GM12892 (cell line): ENCODE measurements around the gene ARID3B.

Source experiments
- DNase-seq: peaks from one replicate; pipeline ENCODE4 v3.0.0; 2011; ENCODE audit not compliant: insufficient read length
- FAIRE-seq: peaks from 2 replicates; lab custom pipeline; 2011; peaks lifted over from hg19 to GRCh38; lab: Jason Lieb, UNC
- POLR2A ChIP-seq: IDR thresholded peaks from 2 replicates; pipeline ENCODE4 v1.6.1; 2011; ENCODE audit warnings: low read depth, low read length, control low read depth
- POLR2AphosphoS5 ChIP-seq: IDR thresholded peaks from 2 replicates; pipeline ENCODE4 v1.6.1; 2011; ENCODE audit warnings: low read depth, low read length, control low read depth
- TAF1 ChIP-seq: IDR thresholded peaks from 2 replicates; pipeline ENCODE4 v1.6.1; 2011; ENCODE audit warnings: low read depth, mild to moderate bottlenecking, control low read depth, low read length, borderline replicate concordance

ARID3B gene

GRCh38 chr15:74630284-74631086 is 89.5 kb downstream of the ARID3B start:
- TF ChIP-seq POLR2A: no peak; the same call in 1 of the 2 replicates
- peak; percentile 69 for TF ChIP-seq POLR2AphosphoS5
- DNase-seq (no peak), FAIRE-seq (no peak)

GRCh38 chr15:74631087-74631385 is 90.0 kb downstream of the ARID3B start:
- DNase-seq (no peak), FAIRE-seq (no peak)
- TF ChIP-seq TAF1 (no peak), POLR2AphosphoS5 (no peak), POLR2A (no peak; the same call in 1 of the 2 replicates)

DNA sequence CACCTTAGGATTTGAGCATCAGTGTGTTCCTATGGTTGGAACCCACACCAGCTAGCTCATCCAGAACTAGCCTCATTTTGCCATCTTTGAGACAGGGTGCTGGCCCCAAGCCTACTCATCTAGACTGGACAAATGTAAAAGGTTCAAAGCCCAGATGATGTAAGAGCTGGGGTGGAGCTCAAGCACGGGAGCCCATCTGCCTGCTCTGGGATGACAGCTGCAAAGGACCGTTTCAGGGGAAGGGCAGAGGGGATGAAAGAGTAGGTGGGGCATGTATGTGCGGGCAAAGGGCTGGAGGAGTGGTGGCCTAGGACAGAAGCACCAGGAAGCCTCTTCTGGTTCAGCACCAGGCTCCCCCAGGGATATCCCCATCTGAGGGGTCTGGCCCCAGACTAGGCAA is 90.4 kb downstream of the ARID3B start:
- DNase-seq: no peak
- no peak for FAIRE-seq
- TF ChIP-seq POLR2AphosphoS5 (no peak), TAF1 (no peak), POLR2A (no peak)

- FAIRE-seq: peak; percentile 93
- peak; percentile 73 for DNase-seq
- TF ChIP-seq POLR2A: no peak
- no peak for TF ChIP-seq TAF1
- TF ChIP-seq POLR2AphosphoS5: no peak
Observed at GRCh38 chr15:74631935-74632560, 91.0 kb downstream of the ARID3B start.

GRCh38 chr15:74632601-74633000 is 91.6 kb downstream of the ARID3B start:
- DNase-seq: no peak
- TF ChIP-seq POLR2A (no peak), TAF1 (no peak), POLR2AphosphoS5 (no peak)
- no peak for FAIRE-seq

DNA sequence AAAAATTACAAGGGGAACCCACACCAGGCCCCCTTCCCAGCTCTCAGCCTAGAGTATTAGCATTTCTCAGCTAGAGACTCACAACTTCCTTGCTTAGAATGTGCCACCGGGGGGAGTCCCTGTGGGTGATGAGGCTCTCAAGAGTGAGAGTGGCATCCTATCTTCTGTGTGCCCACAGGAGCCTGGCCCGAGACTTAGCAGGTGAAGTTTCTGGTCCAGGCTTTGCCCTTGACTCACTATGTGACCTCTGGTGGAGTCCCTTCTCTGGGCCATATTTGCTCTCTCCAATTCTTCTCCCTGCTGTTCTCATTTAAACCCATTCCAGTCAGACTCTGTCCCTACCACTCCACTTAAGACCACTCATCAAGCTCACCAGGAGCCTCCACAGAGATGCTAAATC is 92.8 kb downstream of the ARID3B start:
- no peak for TF ChIP-seq POLR2A
- FAIRE-seq (no peak), DNase-seq (no peak)

DNA sequence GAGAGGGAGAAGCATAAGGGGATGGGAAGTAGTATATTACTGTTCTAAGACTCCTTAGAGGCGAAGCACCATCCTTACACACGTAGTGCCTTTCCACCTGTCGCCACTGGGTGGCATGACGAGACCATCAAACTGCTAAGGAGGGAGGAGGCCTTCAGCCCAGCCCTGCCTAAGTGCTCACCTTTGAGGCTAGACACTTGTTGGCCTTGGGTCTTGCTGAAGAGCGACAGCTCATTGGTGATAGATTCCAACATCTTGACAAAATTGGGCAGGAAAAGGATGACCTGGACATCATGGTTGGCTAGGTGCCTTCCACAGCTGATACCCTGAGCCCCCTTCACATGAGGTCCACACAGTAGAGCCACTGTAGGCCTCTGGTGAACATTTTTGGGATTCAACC is 94.2 kb downstream of the ARID3B start:
- peak; percentile 84 for FAIRE-seq
- peak; percentile 64 for DNase-seq
- TF ChIP-seq POLR2AphosphoS5 (no peak), TAF1 (no peak), POLR2A (no peak)

DNA sequence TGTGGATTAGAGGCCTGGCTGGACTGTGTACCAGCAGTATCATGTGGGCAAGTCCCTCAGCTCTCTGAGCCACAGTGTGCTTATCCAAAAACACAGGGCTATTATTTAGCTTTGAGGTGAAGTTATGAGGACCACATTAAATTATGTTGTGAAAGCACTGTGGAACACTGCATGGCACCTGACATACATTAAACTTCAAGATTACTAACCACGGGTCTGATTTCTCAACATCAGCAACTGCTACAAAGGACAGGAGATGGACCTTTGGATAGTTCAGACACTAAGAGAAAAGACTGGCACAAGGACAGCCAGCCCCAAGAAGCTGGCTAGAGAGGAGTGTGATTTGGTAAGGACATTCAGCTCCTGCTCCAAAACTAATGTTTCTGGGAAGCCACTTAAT is 96.0 kb downstream of the ARID3B start:
- no peak for TF ChIP-seq POLR2AphosphoS5
- no peak for TF ChIP-seq POLR2A
- DNase-seq (no peak), FAIRE-seq (no peak)

DNA sequence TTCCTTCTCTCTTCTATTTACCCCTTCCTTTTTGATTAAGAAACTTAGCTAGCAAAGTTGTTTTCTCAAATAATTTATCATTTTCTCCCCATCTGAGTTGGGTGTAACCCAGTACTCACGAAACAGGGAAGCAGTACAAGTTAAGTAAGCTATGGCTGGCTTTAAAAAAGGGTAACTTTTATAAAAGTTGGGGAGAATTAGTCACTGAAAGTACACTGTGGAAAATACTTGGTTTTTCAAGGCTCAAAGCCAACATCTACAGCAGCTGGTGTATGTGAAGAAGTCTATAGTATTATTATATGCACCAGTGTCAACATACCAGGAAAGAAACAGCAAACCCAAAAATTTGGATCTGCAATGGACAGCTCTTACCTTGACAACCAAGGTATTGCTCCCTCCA is 100.1 kb downstream of the ARID3B start:
- no peak for DNase-seq

GRCh38 chr15:74642348-74642733 is 101.3 kb downstream of the ARID3B start:
- FAIRE-seq: no peak
- TF ChIP-seq TAF1: no peak
- TF ChIP-seq POLR2AphosphoS5: no peak
- TF ChIP-seq POLR2A: no peak
- DNase-seq: no peak

More for the DNA sequence above, 100.1 kb downstream of the ARID3B start:
- FAIRE-seq: no peak
- TF ChIP-seq POLR2A (no peak), POLR2AphosphoS5 (no peak), TAF1 (no peak)

- TF ChIP-seq POLR2AphosphoS5 (no peak), TAF1 (no peak)
- FAIRE-seq: no peak
- no peak for DNase-seq
Observed at GRCh38 chr15:74642734-74643664, 102.0 kb downstream of the ARID3B start.
